Limb (tissue), 2 donors: ENCODE results near the gene DDX51.

ENCODE experiments used
- DNase-seq, 2 donors: peaks; one replicate each; pipeline ENCODE4 v3.0.0-alpha.2; 2016; ENCODE audit errors: extremely low spot score in 2 of 2

The DDX51 gene

GRCh38 chr12:132144115-132144809, at the start of gene DDX51, which contains the start of gene NOC4L:
Gene DDX51 (minus strand): TSS chr12:132144319. CDS start chr12:132144296, 23 bp downstream.
Gene NOC4L (plus strand): TSS chr12:132144457. CDS start chr12:132144489, 32 bp downstream.
- peak; percentile 86 to 98 for DNase-seq

- no peak for DNase-seq
These were observed 47.8 kb upstream of the DDX51 start for GRCh38 chr12:132191715-132192553.

- no peak for DNase-seq
These were observed 46.8 kb upstream of the DDX51 start for GRCh38 chr12:132190834-132191500.

GRCh38 chr12:132190012-132190755, 46.1 kb upstream of the DDX51 start:
- no peak for DNase-seq

- DNase-seq: peak; percentile 59 to 79
These were observed 45.4 kb upstream of the DDX51 start for GRCh38 chr12:132189378-132190011.

- DNase-seq: no peak
These were observed 44.8 kb upstream of the DDX51 start for GRCh38 chr12:132188916-132189325.

GRCh38 chr12:132188451-132188901, 44.4 kb upstream of the DDX51 start:
- DNase-seq: no peak

GRCh38 chr12:132187646-132188450, 43.7 kb upstream of the DDX51 start:
- no peak for DNase-seq

- no peak for DNase-seq
These were observed 42.9 kb upstream of the DDX51 start for GRCh38 chr12:132186857-132187620.

- DNase-seq: no peak
These were observed 42.2 kb upstream of the DDX51 start for GRCh38 chr12:132186208-132186856.

GRCh38 chr12:132185705-132186104, 41.6 kb upstream of the DDX51 start:
- DNase-seq: no peak

- DNase-seq: no peak
These were observed 38.7 kb upstream of the DDX51 start for GRCh38 chr12:132182711-132183365.

- no peak for DNase-seq
These were observed 38.1 kb upstream of the DDX51 start for GRCh38 chr12:132182206-132182710.

GRCh38 chr12:132181570-132182200, 37.6 kb upstream of the DDX51 start:
- DNase-seq: no peak

GRCh38 chr12:132180648-132181546, 36.8 kb upstream of the DDX51 start:
- no peak for DNase-seq
